ENCODE data around the gene TMEM171. TPM values are rescaled to one million over a fixed set of nuclear protein-coding genes. Genes with fewer than 3 reads are reported as not detected.

TMEM171 gene
- total RNA-seq, 1 experiment from 2014 or later: 5.4 TPM

DNA sequence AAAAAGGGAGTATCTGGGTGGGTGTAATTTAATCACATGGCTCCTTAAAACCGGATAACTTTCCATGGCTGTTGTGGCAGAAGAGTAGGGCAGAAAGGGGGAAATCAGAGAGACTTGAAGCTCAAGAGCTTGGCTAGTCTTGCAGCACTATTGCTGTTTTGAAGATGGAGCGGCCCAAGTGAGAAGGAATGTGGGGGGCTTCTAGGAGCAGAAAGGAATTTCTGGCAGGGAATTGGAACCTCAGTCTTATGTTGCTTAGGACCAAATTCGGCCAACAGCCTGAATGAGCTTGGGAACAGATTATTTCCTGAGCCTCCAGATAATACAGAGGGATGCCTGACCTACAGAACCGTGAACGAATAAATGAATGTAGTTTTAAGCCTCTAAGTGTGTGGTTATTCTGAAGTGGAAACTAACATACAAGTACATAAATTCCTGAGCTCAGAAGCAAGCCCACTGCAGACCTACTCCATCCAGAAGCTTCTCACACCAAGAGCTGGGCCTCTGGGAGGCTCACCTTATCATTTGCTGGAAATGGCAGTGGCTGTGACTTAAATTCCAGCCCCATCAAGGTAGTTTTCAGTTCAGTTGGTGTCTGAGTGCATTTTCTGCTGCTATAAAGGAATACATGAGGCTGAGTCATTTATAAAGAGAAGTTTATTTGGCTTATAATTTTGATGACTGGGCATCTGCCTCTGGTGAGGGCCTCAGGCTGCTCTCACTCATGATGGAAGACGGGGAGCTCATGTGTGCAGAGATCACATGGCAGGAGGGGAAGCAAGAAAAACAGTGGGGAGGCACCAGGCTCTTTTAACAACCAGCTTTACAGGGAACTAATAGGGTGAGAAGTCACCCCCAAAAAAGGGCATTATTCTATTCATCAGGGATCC, 37.3 kb downstream of the TMEM171 start (continued):
- no peak for TF ChIP-seq CTCF (IDR thresholded peaks at IDR 0.05 in 2 of 3, conservative IDR thresholded peaks at IDR 0.05 in 1 of 3; ENCODE audit: borderline replicate concordance in 1 of 3, insufficient read depth in 1 of 3, low read depth in 2 of 3, low read length in 2 of 3)
- TF ChIP-seq ZFX (IDR thresholded peaks at IDR 0.05): no peak
- TF ChIP-seq YY1 (IDR thresholded peaks at IDR 0.05; ENCODE audit: extremely low read depth, insufficient replicate concordance, low read depth, low read length): no peak
- TF ChIP-seq POLR2AphosphoS5 (IDR thresholded peaks at IDR 0.05; ENCODE audit: low read depth, low read length): no peak
- no peak for TF ChIP-seq MAX (IDR thresholded peaks at IDR 0.05)

DNA sequence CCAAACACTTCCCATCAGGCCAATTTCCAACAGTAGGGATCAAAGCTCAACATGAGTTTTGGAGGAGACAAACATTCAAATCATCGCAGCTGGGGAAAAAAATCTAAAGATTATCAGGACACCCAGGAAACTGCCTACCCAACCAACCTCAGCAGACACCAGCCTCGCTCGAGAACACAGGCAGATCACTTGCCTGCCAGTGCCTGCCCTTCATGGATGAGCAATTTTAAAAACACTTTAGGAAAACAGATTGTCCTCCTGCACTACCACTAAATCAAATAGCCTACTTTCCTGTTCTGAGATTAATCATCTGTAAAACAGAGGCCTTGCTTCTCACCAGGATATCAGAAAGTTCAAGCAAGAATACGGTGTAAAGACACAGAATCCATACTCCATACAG, 37.9 kb downstream of the TMEM171 start:
- Histone ChIP-seq H3K9ac (ENCODE audit: low read length) (no peak overlapping the region), H3K79me2 (ENCODE audit: insufficient read depth, low read length) (no peaks in the 10 kb centered on the region), H3K36me3 (ENCODE audit: control insufficient read depth in 1 of 2, insufficient read depth in 2 of 2, low read length in 2 of 2) (no peaks in the 10 kb centered on the region), H3K4me3 (replicated peaks in 1 of 2; ENCODE audit: low read depth in 1 of 2, low read length in 2 of 2) (no peak overlapping the region), H3K9me3 (ENCODE audit: control insufficient read depth in 1 of 2, insufficient read depth in 1 of 2, low read depth in 1 of 2, low read length in 2 of 2) (no peaks in the 10 kb centered on the region), H4K20me1 (ENCODE audit: insufficient read depth) (no peaks in the 10 kb centered on the region), H3K27me3 (ENCODE audit: insufficient read depth, low read length) (no peaks in the 10 kb centered on the region), H3K9me2 (ENCODE audit: insufficient read depth) (no peaks in the 10 kb centered on the region), H3K4me2 (ENCODE audit: low read length) (no peak overlapping the region), H2AFZ (ENCODE audit: low read depth, low read length, poor library complexity, severe bottlenecking) (no peak overlapping the region), H3K27ac (ENCODE audit: low read depth, low read length) (no peak overlapping the region), H3K4me1 (ENCODE audit: control insufficient read depth in 1 of 2, insufficient read depth in 2 of 2, low read length in 2 of 2) (no peaks in the 10 kb centered on the region)
- ChIA-PET RAD21 (ENCODE audit: low non-redundant PET in 1 of 2, low total read pairs in 2 of 2, uncharacterized antibody in 2 of 2, unreplicated experiment in 2 of 2) (no interaction called here), POLR2A (no interaction called here), CTCF (interaction anchor here (0.9 kb wide), 1 partner anchor 43 kb away, joined by 3 read pairs; no protein-coding TSS in a partner anchor)
- no peak for ATAC-seq
- intact Hi-C loops (cut with micrococcal nuclease): no loop called here
- DNase-seq (ENCODE audit: low read depth, low spot score): no peak
- no TSS peak for BruUV-seq (replicated peaks)
- TF ChIP-seq CEBPB (IDR thresholded peaks at IDR 0.05; ENCODE audit: low read depth) (no peak), JUND (IDR thresholded peaks at IDR 0.05) (no peak), ATF3 (IDR thresholded peaks at IDR 0.05) (no peak), EZH2phosphoT487 (IDR thresholded peaks at IDR 0.05; ENCODE audit: borderline replicate concordance) (no peak), SRF (IDR thresholded peaks at IDR 0.05; ENCODE audit: low read depth) (no peak), TCF7L2 (IDR thresholded peaks at IDR 0.05; ENCODE audit: borderline replicate concordance, extremely low read depth, insufficient read depth, insufficient read length) (no peak), RAD21 (IDR thresholded peaks at IDR 0.05; ENCODE audit: low read depth) (no peak), SP1 (IDR thresholded peaks at IDR 0.05; ENCODE audit: low read depth) (no peak), ZFX (IDR thresholded peaks at IDR 0.05) (no peak), ELF1 (IDR thresholded peaks at IDR 0.05; ENCODE audit: borderline replicate concordance, low read depth) (no peak)
- TF ChIP-seq, protein P1, sequence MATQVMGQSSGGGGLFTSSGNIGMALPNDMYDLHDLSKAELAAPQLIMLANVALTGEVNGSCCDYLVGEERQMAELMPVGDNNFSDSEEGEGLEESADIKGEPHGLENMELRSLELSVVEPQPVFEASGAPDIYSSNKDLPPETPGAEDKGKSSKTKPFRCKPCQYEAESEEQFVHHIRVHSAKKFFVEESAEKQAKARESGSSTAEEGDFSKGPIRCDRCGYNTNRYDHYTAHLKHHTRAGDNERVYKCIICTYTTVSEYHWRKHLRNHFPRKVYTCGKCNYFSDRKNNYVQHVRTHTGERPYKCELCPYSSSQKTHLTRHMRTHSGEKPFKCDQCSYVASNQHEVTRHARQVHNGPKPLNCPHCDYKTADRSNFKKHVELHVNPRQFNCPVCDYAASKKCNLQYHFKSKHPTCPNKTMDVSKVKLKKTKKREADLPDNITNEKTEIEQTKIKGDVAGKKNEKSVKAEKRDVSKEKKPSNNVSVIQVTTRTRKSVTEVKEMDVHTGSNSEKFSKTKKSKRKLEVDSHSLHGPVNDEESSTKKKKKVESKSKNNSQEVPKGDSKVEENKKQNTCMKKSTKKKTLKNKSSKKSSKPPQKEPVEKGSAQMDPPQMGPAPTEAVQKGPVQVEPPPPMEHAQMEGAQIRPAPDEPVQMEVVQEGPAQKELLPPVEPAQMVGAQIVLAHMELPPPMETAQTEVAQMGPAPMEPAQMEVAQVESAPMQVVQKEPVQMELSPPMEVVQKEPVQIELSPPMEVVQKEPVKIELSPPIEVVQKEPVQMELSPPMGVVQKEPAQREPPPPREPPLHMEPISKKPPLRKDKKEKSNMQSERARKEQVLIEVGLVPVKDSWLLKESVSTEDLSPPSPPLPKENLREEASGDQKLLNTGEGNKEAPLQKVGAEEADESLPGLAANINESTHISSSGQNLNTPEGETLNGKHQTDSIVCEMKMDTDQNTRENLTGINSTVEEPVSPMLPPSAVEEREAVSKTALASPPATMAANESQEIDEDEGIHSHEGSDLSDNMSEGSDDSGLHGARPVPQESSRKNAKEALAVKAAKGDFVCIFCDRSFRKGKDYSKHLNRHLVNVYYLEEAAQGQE (IDR thresholded peaks at IDR 0.05; ENCODE audit: low read depth): no peak
- TF ChIP-seq, protein P2, sequence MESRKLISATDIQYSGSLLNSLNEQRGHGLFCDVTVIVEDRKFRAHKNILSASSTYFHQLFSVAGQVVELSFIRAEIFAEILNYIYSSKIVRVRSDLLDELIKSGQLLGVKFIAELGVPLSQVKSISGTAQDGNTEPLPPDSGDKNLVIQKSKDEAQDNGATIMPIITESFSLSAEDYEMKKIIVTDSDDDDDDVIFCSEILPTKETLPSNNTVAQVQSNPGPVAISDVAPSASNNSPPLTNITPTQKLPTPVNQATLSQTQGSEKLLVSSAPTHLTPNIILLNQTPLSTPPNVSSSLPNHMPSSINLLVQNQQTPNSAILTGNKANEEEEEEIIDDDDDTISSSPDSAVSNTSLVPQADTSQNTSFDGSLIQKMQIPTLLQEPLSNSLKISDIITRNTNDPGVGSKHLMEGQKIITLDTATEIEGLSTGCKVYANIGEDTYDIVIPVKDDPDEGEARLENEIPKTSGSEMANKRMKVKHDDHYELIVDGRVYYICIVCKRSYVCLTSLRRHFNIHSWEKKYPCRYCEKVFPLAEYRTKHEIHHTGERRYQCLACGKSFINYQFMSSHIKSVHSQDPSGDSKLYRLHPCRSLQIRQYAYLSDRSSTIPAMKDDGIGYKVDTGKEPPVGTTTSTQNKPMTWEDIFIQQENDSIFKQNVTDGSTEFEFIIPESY (IDR thresholded peaks at IDR 0.05; ENCODE audit: extremely low read depth, insufficient replicate concordance, low read length): no peak

All from HCT116 (cell line).